Gastroesophageal sphincter (tissue), 4 donors: ENCODE results near the gene TRPC4AP. TPM values are rescaled to one million over a fixed set of nuclear protein-coding genes. Genes with fewer than 3 reads are reported as not detected.
A peak's percentile ranks its signal among the peaks of the same experiment; 100 is the strongest.

Experiments used
- ATAC-seq: fragments of 150-250 bp; one replicate; pipeline ENCODE4 v1.9.1; 2016; ENCODE audit warnings: mild to moderate bottlenecking, moderate library complexity
- H3K27ac ChIP-seq, 4 donors: fragments of 200-600 bp; sonication (generic) in 3 of 4; 1 replicate in 3 of 4; 2 replicates in 1 of 4; pipeline ENCODE4 v1.5.1; 2016 to 2019
- H3K27me3 ChIP-seq: fragments of 200-600 bp; sonication (generic); one replicate; pipeline ENCODE4 v1.5.1; 2019
- H3K36me3 ChIP-seq, 2 donors: fragments of 200-600 bp; sonication (generic); one replicate each; pipeline ENCODE4 v1.5.1; 2019; ENCODE audit warnings: control low read depth in 1 of 2
- H3K4me1 ChIP-seq, 3 donors: fragments of 200-600 bp; sonication (generic); 1 replicate in 2 of 3; 2 replicates in 1 of 3; pipeline ENCODE4 v1.5.1; 2016 to 2019; ENCODE audit warnings: control low read depth in 2 of 3
- H3K4me3 ChIP-seq, 2 donors: fragments of 200-600 bp; sonication (generic); one replicate each; pipeline ENCODE4 v1.5.1; 2019; ENCODE audit warnings: mild to moderate bottlenecking in 1 of 2, moderate library complexity in 1 of 2
- H3K9me3 ChIP-seq, 3 donors: fragments of 200-600 bp; sonication (generic); one replicate each; pipeline ENCODE4 v1.5.1; 2017 to 2019; ENCODE audit warnings: control low read depth in 2 of 3
- EP300 ChIP-seq: sonication (generic); formaldehyde crosslinking; IDR thresholded peaks from one replicate; pipeline ENCODE4 v1.6.1; 2017; ENCODE audit warnings: antibody characterized with exemption, mild to moderate bottlenecking
- POLR2A ChIP-seq, 2 donors: fragments of 450-650 bp; IDR thresholded peaks; one replicate each; pipeline ENCODE4 v1.6.1; 2017; ENCODE audit warnings: antibody characterized with exemption in 2 of 2, mild to moderate bottlenecking in 2 of 2, moderate library complexity in 1 of 2
- POLR2AphosphoS5 ChIP-seq: sonication (generic); formaldehyde crosslinking; IDR thresholded peaks from one replicate; pipeline ENCODE4 v1.6.1; 2017; ENCODE audit warnings: antibody characterized with exemption
- WGBS, 2 donors: methylation state at CpG; one replicate each; pipeline ENCODE4 v1.1.5; 2018; ENCODE audit warnings: low coverage in 1 of 2; 5-methylcytosine and 5-hydroxymethylcytosine counted together
- total RNA-seq, 4 donors: library from RNA; depleted of rRNA; stranded (reverse); fragments of >200 nt; gene quantifications; one replicate each; pipeline ENCODE4 v1.1.0, GENCODE V29; 2016
- TF ChIP-seq, protein P1 (sequence below), 4 experiments: fragments of 200-600 bp in 2 of 4; fragments of 450-650 bp in 2 of 4; sonication (generic) in 1 of 4; IDR thresholded peaks; one replicate each; pipeline ENCODE4 v1.5.1; 2017 to 2019; ENCODE audit warnings: antibody characterized with exemption in 4 of 4, mild to moderate bottlenecking in 2 of 4, moderate library complexity in 2 of 4

TRPC4AP gene
- total RNA-seq, 4 donors from 2014 or later: 47.5 to 57.1 (median 52.4) TPM

DNA sequence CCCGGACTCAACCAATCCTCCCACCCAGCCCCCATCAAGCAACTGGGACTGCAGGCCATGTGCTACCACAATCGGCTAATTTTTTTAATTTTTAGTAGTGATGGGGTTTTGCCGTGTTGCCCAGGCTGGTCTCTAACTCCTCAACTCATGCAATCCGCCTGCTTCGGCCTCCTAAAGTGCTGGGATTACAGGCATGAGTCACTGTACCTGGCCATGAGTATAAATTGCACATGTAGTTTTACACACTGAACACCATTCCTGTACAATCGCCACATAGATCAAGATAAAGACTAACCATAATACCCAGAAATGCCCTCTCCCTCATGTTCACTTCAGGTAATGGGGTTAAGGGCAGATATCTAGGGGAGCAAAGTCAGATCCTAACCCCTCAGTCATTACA, 26.4 kb downstream of the TRPC4AP start:
- Histone ChIP-seq H3K36me3 (peaks cover 0 to 26% of the 10 kb centered on the region in 2 donors), H3K27ac (no peak overlapping the region), H3K4me3 (no peak overlapping the region), H3K27me3 (no peaks in the 10 kb centered on the region), H3K9me3 (no peaks in the 10 kb centered on the region), H3K4me1 (peaks cover 0 to 64% (median 8%) of the 10 kb centered on the region in 3 donors)
- 92 to 97% methylated on average over 6 of the region's 6 CpGs for WGBS, 2 donors
- ATAC-seq: no peak
- TF ChIP-seq POLR2AphosphoS5 (no peak), EP300 (no peak), POLR2A (IDR thresholded peaks at IDR 0.05) (no peak)
- TF ChIP-seq, protein P1, sequence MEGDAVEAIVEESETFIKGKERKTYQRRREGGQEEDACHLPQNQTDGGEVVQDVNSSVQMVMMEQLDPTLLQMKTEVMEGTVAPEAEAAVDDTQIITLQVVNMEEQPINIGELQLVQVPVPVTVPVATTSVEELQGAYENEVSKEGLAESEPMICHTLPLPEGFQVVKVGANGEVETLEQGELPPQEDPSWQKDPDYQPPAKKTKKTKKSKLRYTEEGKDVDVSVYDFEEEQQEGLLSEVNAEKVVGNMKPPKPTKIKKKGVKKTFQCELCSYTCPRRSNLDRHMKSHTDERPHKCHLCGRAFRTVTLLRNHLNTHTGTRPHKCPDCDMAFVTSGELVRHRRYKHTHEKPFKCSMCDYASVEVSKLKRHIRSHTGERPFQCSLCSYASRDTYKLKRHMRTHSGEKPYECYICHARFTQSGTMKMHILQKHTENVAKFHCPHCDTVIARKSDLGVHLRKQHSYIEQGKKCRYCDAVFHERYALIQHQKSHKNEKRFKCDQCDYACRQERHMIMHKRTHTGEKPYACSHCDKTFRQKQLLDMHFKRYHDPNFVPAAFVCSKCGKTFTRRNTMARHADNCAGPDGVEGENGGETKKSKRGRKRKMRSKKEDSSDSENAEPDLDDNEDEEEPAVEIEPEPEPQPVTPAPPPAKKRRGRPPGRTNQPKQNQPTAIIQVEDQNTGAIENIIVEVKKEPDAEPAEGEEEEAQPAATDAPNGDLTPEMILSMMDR (IDR thresholded peaks at IDR 0.05): no peak

GRCh38 chr20:35065181-35065580, 27.4 kb downstream of the TRPC4AP start:
- Histone ChIP-seq H3K4me1 (peaks cover 0 to 62% (median 8%) of the 10 kb centered on the region in 3 donors), H3K36me3 (peaks cover 0 to 26% of the 10 kb centered on the region in 2 donors), H3K9me3 (no peaks in the 10 kb centered on the region), H3K27ac (peak overlapping the region in 1 of 4 donors; percentile 3), H3K27me3 (no peaks in the 10 kb centered on the region), H3K4me3 (no peak overlapping the region)
- no peak for ATAC-seq
- TF ChIP-seq, protein P1 (IDR thresholded peaks at IDR 0.05): no peak
- TF ChIP-seq EP300: no peak
- TF ChIP-seq POLR2A (IDR thresholded peaks at IDR 0.05): no peak
- TF ChIP-seq POLR2AphosphoS5: no peak

GRCh38 chr20:35063168-35063567, 29.4 kb downstream of the TRPC4AP start:
- no peak overlapping the region for H3K27ac ChIP-seq
- no peak for ATAC-seq
- H3K27me3 ChIP-seq: no peaks in the 10 kb centered on the region
- WGBS, 2 donors: 96% methylated on average over 3 of the region's 3 CpGs; no CpG with 5 or more reads in 1 of the 2 donors
- peaks cover 0 to 21% of the 10 kb centered on the region in 2 donors for H3K36me3 ChIP-seq
- peaks cover 0 to 49% (median 8%) of the 10 kb centered on the region in 3 donors for H3K4me1 ChIP-seq
- H3K9me3 ChIP-seq: no peaks in the 10 kb centered on the region
- no peak overlapping the region for H3K4me3 ChIP-seq
- TF ChIP-seq EP300: no peak
- TF ChIP-seq POLR2AphosphoS5: no peak
- TF ChIP-seq POLR2A (IDR thresholded peaks at IDR 0.05): no peak
- TF ChIP-seq, protein P1 (IDR thresholded peaks at IDR 0.05): no peak

DNA sequence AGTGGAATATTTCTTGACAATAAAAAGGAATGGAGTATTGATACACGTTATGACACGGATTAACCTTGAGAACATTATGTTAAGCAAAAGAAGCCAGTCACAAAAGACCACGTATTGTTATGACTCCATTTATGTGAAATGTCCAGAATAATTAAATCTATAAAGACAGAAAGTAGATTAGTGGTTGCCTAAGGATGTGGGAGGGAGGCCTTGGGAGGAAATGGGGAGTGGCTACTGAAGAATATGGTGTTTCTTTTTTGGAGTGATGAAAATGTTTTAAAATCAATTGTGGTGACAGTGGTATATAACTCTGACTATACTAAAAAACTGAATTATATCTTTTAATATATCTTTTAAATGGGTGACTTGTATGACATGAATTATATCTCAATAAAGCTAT, 30.1 kb downstream of the TRPC4AP start:
- Histone ChIP-seq H3K27ac (no peak overlapping the region), H3K36me3 (peaks cover 0 to 16% of the 10 kb centered on the region in 2 donors), H3K4me3 (no peak overlapping the region), H3K27me3 (no peaks in the 10 kb centered on the region), H3K9me3 (no peaks in the 10 kb centered on the region), H3K4me1 (peaks cover 0 to 42% (median 8%) of the 10 kb centered on the region in 3 donors)
- ATAC-seq: no peak
- TF ChIP-seq EP300 (no peak), POLR2AphosphoS5 (no peak), POLR2A (IDR thresholded peaks at IDR 0.05) (no peak)
- TF ChIP-seq, protein P1 (IDR thresholded peaks at IDR 0.05): no peak
- 95% methylated on average over 3 of the region's 3 CpGs for WGBS, 2 donors

- H3K9me3 ChIP-seq: no peaks in the 10 kb centered on the region
- no peak overlapping the region for H3K4me3 ChIP-seq
- H3K27me3 ChIP-seq: no peaks in the 10 kb centered on the region
- TF ChIP-seq EP300 (no peak), POLR2AphosphoS5 (no peak), POLR2A (IDR thresholded peaks at IDR 0.05) (no peak)
- peaks cover 0 to 28% of the 10 kb centered on the region in 2 donors for H3K36me3 ChIP-seq
- 93 to 97% methylated on average over 3 of the region's 5 CpGs for WGBS, 2 donors
- no peak overlapping the region for H3K27ac ChIP-seq
- ATAC-seq: no peak
- H3K4me1 ChIP-seq: peaks cover 0 to 22% (median under 1%) of the 10 kb centered on the region in 3 donors
These were observed 32.4 kb downstream of the TRPC4AP start for GRCh38 chr20:35060168-35060567.
